Esophagus squamous epithelium (tissue), 5 donors: ENCODE results near the gene GINS2. TPM values are rescaled to one million over a fixed set of nuclear protein-coding genes. Genes with fewer than 3 reads are reported as not detected.
A peak's percentile ranks its signal among the peaks of the same experiment; 100 is the strongest.

Experiments
- DNase-seq: peaks from one replicate; lab custom pipeline; 2025; lab: John Stamatoyannopoulos, UW
- H3K27ac ChIP-seq, 4 donors: fragments of 200-600 bp; sonication (generic); one replicate each; pipeline ENCODE4 v1.5.1; 2016 to 2019; ENCODE audit warnings: mild to moderate bottlenecking in 1 of 4
- H3K27me3 ChIP-seq, 4 donors: fragments of 200-600 bp; sonication (generic); 1 replicate in 3 of 4; 2 replicates in 1 of 4; pipeline versions ENCODE4 v1.5.1 to v1.6.0; 2017 to 2021; ENCODE audit warnings: antibody characterized with exemption in 1 of 4
- H3K36me3 ChIP-seq, 3 donors: fragments of 200-600 bp; sonication (generic); one replicate each; pipeline ENCODE4 v1.5.1; 2016 to 2019
- H3K4me1 ChIP-seq, 3 donors: fragments of 200-600 bp; sonication (generic); one replicate each; pipeline ENCODE4 v1.5.1; 2017 to 2019
- H3K4me3 ChIP-seq, 4 donors: fragments of 200-600 bp; sonication (generic); 1 replicate in 3 of 4; 2 replicates in 1 of 4; pipeline ENCODE4 v1.5.1; 2016 to 2019; ENCODE audit warnings: mild to moderate bottlenecking in 2 of 4, moderate library complexity in 1 of 4
- H3K9me3 ChIP-seq, 3 donors: fragments of 200-600 bp; sonication (generic); one replicate each; pipeline ENCODE4 v1.5.1; 2016 to 2019
- POLR2A ChIP-seq, 4 donors: fragments of 450-650 bp; IDR thresholded peaks; one replicate each; pipeline ENCODE4 v1.6.1; 2017; ENCODE audit warnings: antibody characterized with exemption in 4 of 4, mild to moderate bottlenecking in 4 of 4, moderate library complexity in 3 of 4
- whole genome bisulfite sequencing, 2 donors: methylation state at CpG; one replicate each; pipeline ENCODE4 v1.1.5; 2018; 5-methylcytosine and 5-hydroxymethylcytosine counted together
- intact Hi-C: fragments of 100-400 bp; cut with DNase I; formaldehyde crosslinking; loops from one replicate; pipeline ENCODE4 v1.15.0; 2022
- total RNA-seq, 4 donors: library from RNA; depleted of rRNA; stranded (reverse); fragments of >200 nt; gene quantifications; one replicate each; pipeline ENCODE4 v1.1.0, GENCODE V29; 2016
- TF ChIP-seq, protein P1 (sequence below), 6 experiments: fragments of 450-650 bp in 4 of 6; fragments of 200-600 bp in 2 of 6; sonication (generic) in 2 of 6; IDR thresholded peaks; one replicate each; pipeline ENCODE4 v1.5.1; 2016 to 2019; ENCODE audit warnings: antibody characterized with exemption in 6 of 6, mild to moderate bottlenecking in 4 of 6, moderate library complexity in 4 of 6
- donor health status: DM: yes; HTN: yes; CAD: no.

GINS2 gene
- total RNA-seq, 4 donors from 2014 or later: 2.5 to 12.6 (median 6.7) TPM

DNA sequence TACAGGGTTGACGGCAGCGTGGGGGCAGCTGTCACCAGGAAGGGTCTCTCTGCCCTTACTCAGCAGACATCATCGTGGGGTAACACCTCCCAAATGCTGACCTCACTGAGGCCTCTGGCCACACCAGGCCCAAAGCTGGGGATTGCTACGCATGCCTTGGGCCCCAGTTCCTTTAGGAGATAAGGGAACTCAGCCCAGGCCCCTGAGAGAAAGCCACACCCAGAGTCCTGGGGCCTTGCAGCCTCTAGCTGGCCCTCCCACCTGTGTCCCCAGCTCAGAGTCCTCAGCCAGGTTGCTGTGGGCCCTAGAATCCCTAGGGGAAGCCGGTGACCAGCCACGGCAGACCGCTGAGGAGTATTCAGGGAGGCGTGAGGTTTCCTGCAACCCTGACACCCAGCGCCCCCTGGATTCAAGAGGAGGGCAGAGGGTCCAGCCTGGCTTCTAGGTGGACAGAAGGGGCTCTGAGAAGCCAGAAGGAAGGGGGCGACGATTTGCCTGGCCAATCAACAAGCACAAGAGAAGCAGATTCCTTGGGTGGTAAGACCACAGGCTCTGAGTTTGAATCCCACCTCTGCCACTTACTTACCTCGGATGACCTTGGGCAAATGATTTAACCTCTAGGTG, 10.3 kb upstream of the GINS2 start:
- WGBS, 2 donors: 58 to 69% methylated on average over 2 to 3 of the region's 12 CpGs
- Histone ChIP-seq H3K4me1 (peaks cover 5 to 24% (median 6%) of the 10 kb centered on the region in 3 donors), H3K36me3 (no peaks in the 10 kb centered on the region), H3K4me3 (no peak overlapping the region), H3K9me3 (no peaks in the 10 kb centered on the region), H3K27ac (no peak overlapping the region), H3K27me3 (peaks cover 0 to 45% (median 0%) of the 10 kb centered on the region in 4 donors)
- intact Hi-C loops: no loop called here
- no peak for DNase-seq
- TF ChIP-seq POLR2A (IDR thresholded peaks at IDR 0.05): no peak
- TF ChIP-seq, protein P1, sequence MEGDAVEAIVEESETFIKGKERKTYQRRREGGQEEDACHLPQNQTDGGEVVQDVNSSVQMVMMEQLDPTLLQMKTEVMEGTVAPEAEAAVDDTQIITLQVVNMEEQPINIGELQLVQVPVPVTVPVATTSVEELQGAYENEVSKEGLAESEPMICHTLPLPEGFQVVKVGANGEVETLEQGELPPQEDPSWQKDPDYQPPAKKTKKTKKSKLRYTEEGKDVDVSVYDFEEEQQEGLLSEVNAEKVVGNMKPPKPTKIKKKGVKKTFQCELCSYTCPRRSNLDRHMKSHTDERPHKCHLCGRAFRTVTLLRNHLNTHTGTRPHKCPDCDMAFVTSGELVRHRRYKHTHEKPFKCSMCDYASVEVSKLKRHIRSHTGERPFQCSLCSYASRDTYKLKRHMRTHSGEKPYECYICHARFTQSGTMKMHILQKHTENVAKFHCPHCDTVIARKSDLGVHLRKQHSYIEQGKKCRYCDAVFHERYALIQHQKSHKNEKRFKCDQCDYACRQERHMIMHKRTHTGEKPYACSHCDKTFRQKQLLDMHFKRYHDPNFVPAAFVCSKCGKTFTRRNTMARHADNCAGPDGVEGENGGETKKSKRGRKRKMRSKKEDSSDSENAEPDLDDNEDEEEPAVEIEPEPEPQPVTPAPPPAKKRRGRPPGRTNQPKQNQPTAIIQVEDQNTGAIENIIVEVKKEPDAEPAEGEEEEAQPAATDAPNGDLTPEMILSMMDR (IDR thresholded peaks at IDR 0.05): no peak

DNA sequence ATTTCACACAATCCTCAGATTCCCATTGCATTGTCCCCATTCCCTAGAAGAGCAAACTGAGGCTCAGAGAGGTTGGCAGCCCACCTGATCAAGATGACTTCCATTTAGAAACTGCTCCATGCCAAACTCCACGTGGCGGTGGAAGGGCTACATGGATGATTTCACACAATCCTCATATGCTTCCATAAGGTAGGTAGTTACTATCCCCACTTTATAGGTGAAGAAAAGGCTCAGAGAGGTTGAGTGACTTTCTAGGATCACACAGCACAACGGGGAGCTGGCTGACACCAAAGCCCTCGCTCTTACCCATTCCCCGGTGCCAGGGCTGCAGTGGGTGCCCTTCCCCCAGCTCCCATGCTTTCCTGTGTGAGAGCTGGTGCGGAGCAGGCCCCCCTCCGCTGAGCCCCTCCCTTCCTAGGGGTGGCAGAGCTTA, 9.7 kb upstream of the GINS2 start:
- Histone ChIP-seq H3K36me3 (no peaks in the 10 kb centered on the region), H3K27me3 (peaks cover 0 to 46% (median 0%) of the 10 kb centered on the region in 4 donors), H3K9me3 (no peaks in the 10 kb centered on the region), H3K27ac (no peak overlapping the region), H3K4me1 (peaks cover 5 to 24% (median 6%) of the 10 kb centered on the region in 3 donors), H3K4me3 (no peak overlapping the region)
- no peak for DNase-seq
- WGBS, 2 donors: 80 to 100% methylated on average over 2 to 5 of the region's 7 CpGs
- intact Hi-C loops: no loop called here
- no peak for TF ChIP-seq POLR2A (IDR thresholded peaks at IDR 0.05)
- TF ChIP-seq, protein P1 (IDR thresholded peaks at IDR 0.05): no peak

DNA sequence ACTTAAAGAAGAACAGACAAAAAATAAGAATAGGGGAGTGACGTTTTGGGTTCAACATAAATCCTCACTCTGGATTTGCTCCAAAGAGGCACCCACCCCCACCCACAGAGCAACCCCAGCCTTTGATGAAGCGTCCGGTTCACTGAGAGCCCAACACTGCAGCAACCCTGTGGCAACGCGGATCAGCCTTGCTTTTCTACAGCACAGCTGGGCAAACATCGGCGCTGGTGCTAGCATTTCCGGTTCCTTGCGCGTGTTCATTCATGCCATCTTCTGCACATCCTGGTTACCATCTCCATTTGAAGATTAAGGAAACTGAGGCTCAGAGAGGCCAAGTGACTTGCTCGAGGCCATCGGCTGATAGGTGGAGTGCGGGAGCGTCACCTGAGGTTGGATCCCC, 8.7 kb upstream of the GINS2 start:
- intact Hi-C loops: no loop called here

DNA sequence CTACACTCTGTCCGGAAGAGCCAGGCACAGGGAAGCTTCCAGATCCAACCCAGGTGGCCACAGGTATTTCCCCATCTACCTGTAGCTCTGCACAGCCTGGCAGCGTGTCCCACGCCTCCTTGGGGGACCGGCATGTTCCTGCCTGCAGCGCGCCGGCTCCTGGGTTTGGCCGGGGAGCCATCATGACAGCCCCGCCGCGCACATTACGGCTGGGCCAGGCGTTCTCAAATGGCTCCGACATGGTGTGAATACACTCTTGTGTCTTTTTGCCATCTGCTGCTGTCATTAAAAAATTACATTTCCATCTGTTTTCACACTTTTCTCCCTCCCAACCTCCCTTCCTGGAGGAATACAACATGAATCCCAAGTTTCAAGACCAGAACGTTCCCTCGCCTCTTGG, 8.0 kb upstream of the GINS2 start:
- Histone ChIP-seq H3K36me3 (no peaks in the 10 kb centered on the region), H3K27me3 (peaks cover 0 to 54% (median 0%) of the 10 kb centered on the region in 4 donors), H3K4me1 (peaks cover 5 to 24% (median 6%) of the 10 kb centered on the region in 3 donors), H3K9me3 (no peaks in the 10 kb centered on the region), H3K27ac (peak overlapping the region in 1 of 4 donors; percentile 42), H3K4me3 (peak overlapping the region in 1 of 4 donors; percentile 11)
- no peak for DNase-seq
- TF ChIP-seq POLR2A (IDR thresholded peaks at IDR 0.05): no peak
- TF ChIP-seq, protein P1 (IDR thresholded peaks at IDR 0.05): no peak
- WGBS, 2 donors: 18 to 53% methylated on average over 16 of the region's 16 CpGs
- intact Hi-C loops: no loop called here

More for the DNA sequence above, 8.7 kb upstream of the GINS2 start:
- Histone ChIP-seq H3K27me3 (peaks cover 0 to 47% (median 0%) of the 10 kb centered on the region in 4 donors), H3K36me3 (no peaks in the 10 kb centered on the region), H3K4me1 (peaks cover 5 to 24% (median 6%) of the 10 kb centered on the region in 3 donors), H3K27ac (peak overlapping the region in 1 of 4 donors; percentile 42), H3K4me3 (peak overlapping the region in 1 of 4 donors; percentile 11), H3K9me3 (no peaks in the 10 kb centered on the region)
- TF ChIP-seq POLR2A (IDR thresholded peaks at IDR 0.05): no peak
- TF ChIP-seq, protein P1 (IDR thresholded peaks at IDR 0.05): no peak
- 38 to 50% methylated on average over 13 to 14 of the region's 14 CpGs for WGBS, 2 donors
- no peak for DNase-seq
